K562 (cell line): ENCODE measurements around the gene SLC25A21. TPM values are rescaled to one million over a fixed set of nuclear protein-coding genes. Genes with fewer than 3 reads are reported as not detected.

ENCODE experiments used
- COPS2 ChIP-seq: fragments of 450-650 bp; conservative IDR thresholded peaks from 2 replicates; pipeline ENCODE4 v1.6.1; 2016; ENCODE audit warnings: mild to moderate bottlenecking, moderate library complexity
- ELF1 ChIP-seq: fragments of 200-800 bp; sonication (Bioruptor generic); IDR thresholded peaks from 2 replicates; pipeline ENCODE4 v1.6.1; 2016; ENCODE audit warnings: missing genetic modification characterization, missing compliant biosample characterization
- FOXA1 ChIP-seq: fragments of 450-650 bp; IDR thresholded peaks from 2 replicates; pipeline ENCODE4 v1.6.1; 2016; ENCODE audit warnings: mild to moderate bottlenecking, borderline replicate concordance
- FOXP1 ChIP-seq: sonication (generic); formaldehyde crosslinking; IDR thresholded peaks from 2 replicates; pipeline ENCODE4 v1.8.0; 2022; ENCODE audit warnings: mild to moderate bottlenecking, missing genetic modification reagents
- HDAC3 ChIP-seq: fragments of 450-650 bp; IDR thresholded peaks from 2 replicates; pipeline ENCODE4 v1.6.1; 2018; ENCODE audit warnings: borderline replicate concordance, mild to moderate bottlenecking, moderate library complexity; ENCODE audit not compliant: partially characterized antibody
- HOXB6 ChIP-seq: fragments of 250-450 bp; sonication (Bioruptor Pico); IDR thresholded peaks from 2 replicates; pipeline ENCODE4 v1.5.1; 2022; ENCODE audit warnings: mild to moderate bottlenecking, borderline replicate concordance
- OTX1 ChIP-seq: fragments of 450-650 bp; formaldehyde crosslinking; IDR thresholded peaks from 2 replicates; pipeline ENCODE4 v1.4.0; 2022; ENCODE audit warnings: mild to moderate bottlenecking
- RBM14 ChIP-seq: fragments of 200-400 bp; formaldehyde crosslinking; IDR thresholded peaks from 2 replicates; pipeline ENCODE4 v1.6.1; 2018; ENCODE audit warnings: low read depth, mild to moderate bottlenecking, low read length, moderate library complexity, borderline replicate concordance; ENCODE audit not compliant: insufficient read depth
- RFX5 ChIP-seq: IDR thresholded peaks from 2 replicates; pipeline ENCODE4 v1.6.1; 2011; ENCODE audit warnings: low read depth, mild to moderate bottlenecking, improper control_type of control experiment, low read length
- SNIP1 ChIP-seq: fragments of 450-650 bp; IDR thresholded peaks from 2 replicates; pipeline ENCODE4 v1.7.1; 2017; ENCODE audit warnings: low read depth, mild to moderate bottlenecking
- ZNF324 ChIP-seq: fragments of 250-450 bp; sonication (Bioruptor Pico); IDR thresholded peaks from 2 replicates; pipeline ENCODE4 v1.4.0; 2020; ENCODE audit warnings: mild to moderate bottlenecking
- ZNF764 ChIP-seq: fragments of 250-450 bp; sonication (Bioruptor Pico); IDR thresholded peaks from 2 replicates; pipeline ENCODE4 v1.4.0; 2020; ENCODE audit warnings: low read depth, mild to moderate bottlenecking, moderate library complexity
- ZNF785 ChIP-seq: fragments of 250-450 bp; sonication (Bioruptor Pico); IDR thresholded peaks from 2 replicates; pipeline ENCODE4 v1.4.0; 2020; ENCODE audit warnings: mild to moderate bottlenecking
- polyA plus RNA-seq, 8 experiments: library from polyadenylated mRNA; depleted of rRNA in 4 of 8; stranded (reverse) in 5 of 8; unstranded in 3 of 8; fragments of >200 nt; fragmentation: Nextera tagmentation in 2 of 8; fragmentation: Illumina TruSeq in 1 of 8; extraction: Ambion mirVana in 2 of 8; extraction: Trizol in 1 of 8; gene quantifications; 2 replicates each; pipeline versions ENCODE4 v1.2.1 to v1.2.3, GENCODE V29; 2011 to 2014; ENCODE audit warnings: inconsistent platforms in 1 of 8, missing spikeins in 1 of 8
- total RNA-seq, 7 experiments: library from RNA; depleted of rRNA in 6 of 7; stranded (reverse); fragments of >200 nt in 6 of 7; fragmentation: Illumina TruSeq in 2 of 7; extraction: Trizol in 2 of 7; gene quantifications; 2 replicates each; pipeline versions ENCODE4 v1.2.1 to v1.2.3, GENCODE V29; 2011 to 2021; ENCODE audit warnings: low replicate concordance in 1 of 7
- TF ChIP-seq, protein P1 (sequence below): fragments of 450-650 bp; IDR thresholded peaks from 2 replicates; pipeline ENCODE4 v1.6.1; 2017; ENCODE audit warnings: antibody characterized with exemption, mild to moderate bottlenecking
- TF ChIP-seq, protein P2 (sequence below), 2 experiments: fragments of 450-650 bp in 1 of 2; sonication (generic) in 1 of 2; formaldehyde crosslinking; conservative IDR thresholded peaks; 2 replicates each; pipeline versions ENCODE4 v1.4.0 to v1.8.1; 2020 to 2022; ENCODE audit warnings: mild to moderate bottlenecking in 1 of 2, missing genetic modification reagents in 1 of 2
- TF ChIP-seq, protein P3 (sequence below): fragments of 250-450 bp; sonication (Bioruptor Pico); IDR thresholded peaks from 2 replicates; pipeline ENCODE4 v1.5.0; 2022; ENCODE audit warnings: mild to moderate bottlenecking
- TF ChIP-seq, protein P4 (sequence below): fragments of 250-450 bp; sonication (Bioruptor Pico); IDR thresholded peaks from 2 replicates; pipeline ENCODE4 v1.8.0; 2022; ENCODE audit warnings: inconsistent platforms, mild to moderate bottlenecking, moderate library complexity, borderline replicate concordance
- TF ChIP-seq, protein P5 (sequence below): sonication (generic); IDR thresholded peaks from 2 replicates; pipeline ENCODE4 v1.6.1; 2016

SLC25A21 gene
- total and polyA plus RNA-seq, 9 of the 15 experiments (the other 6 are each of a cell fraction or from before 2014, with no cell fraction given), result 15.2 to 46.7 (median 28.7) TPM

DNA sequence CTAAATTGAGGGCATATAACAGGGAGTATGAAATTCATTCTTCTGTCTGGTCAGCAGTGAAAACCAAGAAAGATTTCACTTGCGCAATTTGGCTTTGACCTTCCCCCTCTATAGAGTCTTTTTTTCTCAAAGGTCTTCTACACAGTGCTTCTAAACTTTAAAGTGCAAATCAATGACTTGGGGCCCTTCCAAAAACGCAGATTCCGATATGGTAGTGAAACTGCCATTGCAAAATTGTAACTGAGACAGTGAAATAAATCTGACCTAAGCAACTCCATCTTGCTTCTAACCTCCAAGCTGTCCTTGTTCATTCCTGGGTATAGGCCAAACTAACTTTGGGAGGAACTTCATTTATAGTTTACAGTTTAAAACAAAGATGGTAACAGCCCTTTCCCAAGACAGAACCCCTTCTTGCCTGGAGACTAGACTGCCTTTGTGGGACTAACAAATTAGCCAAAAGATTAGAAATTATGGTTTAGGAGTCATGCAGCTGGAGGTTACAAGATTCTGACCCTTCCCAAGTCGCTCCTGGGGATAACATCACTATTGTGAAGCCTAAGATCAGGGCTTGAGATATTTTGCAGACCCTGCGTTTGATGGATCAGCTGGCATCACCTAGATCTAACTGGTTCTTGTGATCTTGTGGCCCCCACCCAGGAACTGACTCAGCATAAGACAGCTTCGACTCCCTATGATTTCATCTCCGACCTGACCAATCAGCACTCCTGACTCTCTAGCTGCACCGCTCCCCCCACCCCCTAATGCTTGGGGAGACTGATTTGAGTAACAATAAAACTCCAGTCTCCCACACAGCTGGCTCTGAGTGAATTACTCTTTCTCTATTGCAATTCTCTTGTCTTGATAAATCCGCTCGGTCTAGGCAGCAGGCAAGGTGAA lies 5.0 kb downstream of the SLC25A21 start (continued):
- TF ChIP-seq, protein P1, sequence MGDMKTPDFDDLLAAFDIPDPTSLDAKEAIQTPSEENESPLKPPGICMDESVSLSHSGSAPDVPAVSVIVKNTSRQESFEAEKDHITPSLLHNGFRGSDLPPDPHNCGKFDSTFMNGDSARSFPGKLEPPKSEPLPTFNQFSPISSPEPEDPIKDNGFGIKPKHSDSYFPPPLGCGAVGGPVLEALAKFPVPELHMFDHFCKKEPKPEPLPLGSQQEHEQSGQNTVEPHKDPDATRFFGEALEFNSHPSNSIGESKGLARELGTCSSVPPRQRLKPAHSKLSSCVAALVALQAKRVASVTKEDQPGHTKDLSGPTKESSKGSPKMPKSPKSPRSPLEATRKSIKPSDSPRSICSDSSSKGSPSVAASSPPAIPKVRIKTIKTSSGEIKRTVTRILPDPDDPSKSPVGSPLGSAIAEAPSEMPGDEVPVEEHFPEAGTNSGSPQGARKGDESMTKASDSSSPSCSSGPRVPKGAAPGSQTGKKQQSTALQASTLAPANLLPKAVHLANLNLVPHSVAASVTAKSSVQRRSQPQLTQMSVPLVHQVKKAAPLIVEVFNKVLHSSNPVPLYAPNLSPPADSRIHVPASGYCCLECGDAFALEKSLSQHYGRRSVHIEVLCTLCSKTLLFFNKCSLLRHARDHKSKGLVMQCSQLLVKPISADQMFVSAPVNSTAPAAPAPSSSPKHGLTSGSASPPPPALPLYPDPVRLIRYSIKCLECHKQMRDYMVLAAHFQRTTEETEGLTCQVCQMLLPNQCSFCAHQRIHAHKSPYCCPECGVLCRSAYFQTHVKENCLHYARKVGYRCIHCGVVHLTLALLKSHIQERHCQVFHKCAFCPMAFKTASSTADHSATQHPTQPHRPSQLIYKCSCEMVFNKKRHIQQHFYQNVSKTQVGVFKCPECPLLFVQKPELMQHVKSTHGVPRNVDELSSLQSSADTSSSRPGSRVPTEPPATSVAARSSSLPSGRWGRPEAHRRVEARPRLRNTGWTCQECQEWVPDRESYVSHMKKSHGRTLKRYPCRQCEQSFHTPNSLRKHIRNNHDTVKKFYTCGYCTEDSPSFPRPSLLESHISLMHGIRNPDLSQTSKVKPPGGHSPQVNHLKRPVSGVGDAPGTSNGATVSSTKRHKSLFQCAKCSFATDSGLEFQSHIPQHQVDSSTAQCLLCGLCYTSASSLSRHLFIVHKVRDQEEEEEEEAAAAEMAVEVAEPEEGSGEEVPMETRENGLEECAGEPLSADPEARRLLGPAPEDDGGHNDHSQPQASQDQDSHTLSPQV, result peak; percentile 100
- TF ChIP-seq RBM14 (no peak), RFX5 (no peak), ZNF764 (no peak), ZNF324 (CRISPR knock-in tag) (peak; percentile 69), SNIP1 (no peak), HOXB6 (CRISPR knock-in tag) (no peak), FOXA1 (no peak), ZNF785 (CRISPR knock-in tag) (no peak), COPS2 (no peak), HDAC3 (no peak), ELF1 (no peak; the same call in 1 of the 2 replicates), FOXP1 (CRISPR knock-in tag) (no peak), OTX1 (peak; percentile 93)
- TF ChIP-seq, protein P2, sequence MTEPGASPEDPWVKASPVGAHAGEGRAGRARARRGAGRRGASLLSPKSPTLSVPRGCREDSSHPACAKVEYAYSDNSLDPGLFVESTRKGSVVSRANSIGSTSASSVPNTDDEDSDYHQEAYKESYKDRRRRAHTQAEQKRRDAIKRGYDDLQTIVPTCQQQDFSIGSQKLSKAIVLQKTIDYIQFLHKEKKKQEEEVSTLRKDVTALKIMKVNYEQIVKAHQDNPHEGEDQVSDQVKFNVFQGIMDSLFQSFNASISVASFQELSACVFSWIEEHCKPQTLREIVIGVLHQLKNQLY (CRISPR knock-in tag; conservative IDR thresholded peaks at IDR 0.05), result no peak
- TF ChIP-seq, protein P3, sequence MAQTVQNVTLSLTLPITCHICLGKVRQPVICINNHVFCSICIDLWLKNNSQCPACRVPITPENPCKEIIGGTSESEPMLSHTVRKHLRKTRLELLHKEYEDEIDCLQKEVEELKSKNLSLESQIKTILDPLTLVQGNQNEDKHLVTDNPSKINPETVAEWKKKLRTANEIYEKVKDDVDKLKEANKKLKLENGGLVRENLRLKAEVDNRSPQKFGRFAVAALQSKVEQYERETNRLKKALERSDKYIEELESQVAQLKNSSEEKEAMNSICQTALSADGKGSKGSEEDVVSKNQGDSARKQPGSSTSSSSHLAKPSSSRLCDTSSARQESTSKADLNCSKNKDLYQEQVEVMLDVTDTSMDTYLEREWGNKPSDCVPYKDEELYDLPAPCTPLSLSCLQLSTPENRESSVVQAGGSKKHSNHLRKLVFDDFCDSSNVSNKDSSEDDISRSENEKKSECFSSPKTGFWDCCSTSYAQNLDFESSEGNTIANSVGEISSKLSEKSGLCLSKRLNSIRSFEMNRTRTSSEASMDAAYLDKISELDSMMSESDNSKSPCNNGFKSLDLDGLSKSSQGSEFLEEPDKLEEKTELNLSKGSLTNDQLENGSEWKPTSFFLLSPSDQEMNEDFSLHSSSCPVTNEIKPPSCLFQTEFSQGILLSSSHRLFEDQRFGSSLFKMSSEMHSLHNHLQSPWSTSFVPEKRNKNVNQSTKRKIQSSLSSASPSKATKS (CRISPR knock-in tag), result 0 out of 2 replicates have a peak, but pooled peaks have one; percentile 62
- TF ChIP-seq, protein P4, sequence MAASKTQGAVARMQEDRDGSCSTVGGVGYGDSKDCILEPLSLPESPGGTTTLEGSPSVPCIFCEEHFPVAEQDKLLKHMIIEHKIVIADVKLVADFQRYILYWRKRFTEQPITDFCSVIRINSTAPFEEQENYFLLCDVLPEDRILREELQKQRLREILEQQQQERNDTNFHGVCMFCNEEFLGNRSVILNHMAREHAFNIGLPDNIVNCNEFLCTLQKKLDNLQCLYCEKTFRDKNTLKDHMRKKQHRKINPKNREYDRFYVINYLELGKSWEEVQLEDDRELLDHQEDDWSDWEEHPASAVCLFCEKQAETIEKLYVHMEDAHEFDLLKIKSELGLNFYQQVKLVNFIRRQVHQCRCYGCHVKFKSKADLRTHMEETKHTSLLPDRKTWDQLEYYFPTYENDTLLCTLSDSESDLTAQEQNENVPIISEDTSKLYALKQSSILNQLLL (CRISPR knock-in tag), result no peak
- TF ChIP-seq, protein P5, sequence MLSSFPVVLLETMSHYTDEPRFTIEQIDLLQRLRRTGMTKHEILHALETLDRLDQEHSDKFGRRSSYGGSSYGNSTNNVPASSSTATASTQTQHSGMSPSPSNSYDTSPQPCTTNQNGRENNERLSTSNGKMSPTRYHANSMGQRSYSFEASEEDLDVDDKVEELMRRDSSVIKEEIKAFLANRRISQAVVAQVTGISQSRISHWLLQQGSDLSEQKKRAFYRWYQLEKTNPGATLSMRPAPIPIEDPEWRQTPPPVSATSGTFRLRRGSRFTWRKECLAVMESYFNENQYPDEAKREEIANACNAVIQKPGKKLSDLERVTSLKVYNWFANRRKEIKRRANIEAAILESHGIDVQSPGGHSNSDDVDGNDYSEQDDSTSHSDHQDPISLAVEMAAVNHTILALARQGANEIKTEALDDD, result no peak; the same call in 1 of the 2 replicates
